HUDEP-2 (cell line): Measurements from ENCODE around the gene NPDC1.

ENCODE experiments used
- DNase-seq, 76 experiments: peaks; one replicate each; lab custom pipeline; 2025; ENCODE audit not compliant: unreplicated experiment in 76 of 76; lab: John Stamatoyannopoulos, UW

The NPDC1 gene

GRCh38 chr9:137057545-137057944 lies 11.6 kb upstream of the NPDC1 start:
- no peak for DNase-seq

- no peak for DNase-seq
Observed at GRCh38 chr9:137056739-137057415, 10.9 kb upstream of the NPDC1 start.

GRCh38 chr9:137055385-137056364 lies 9.7 kb upstream of the NPDC1 start:
- DNase-seq = no peak

GRCh38 chr9:137054932-137055384 lies 9.0 kb upstream of the NPDC1 start:
- no peak for DNase-seq

- DNase-seq = no peak
Observed at GRCh38 chr9:137053944-137054931, 8.3 kb upstream of the NPDC1 start, which contains the start of gene ENTPD2. TSS of gene ENTPD2 (minus strand) at chr9:137054061. CDS start at chr9:137053997, 64 bp downstream.

- DNase-seq = no peak
Observed at GRCh38 chr9:137052998-137053943, 7.3 kb upstream of the NPDC1 start.

- no peak for DNase-seq
Observed at GRCh38 chr9:137052293-137052692, 6.3 kb upstream of the NPDC1 start.

- no peak for DNase-seq
Observed at GRCh38 chr9:137051145-137051724, 5.3 kb upstream of the NPDC1 start.

- no peak for DNase-seq
Observed at GRCh38 chr9:137050570-137050969, 4.6 kb upstream of the NPDC1 start.

- DNase-seq = peak in 51 of 76 experiments; percentile 5 to 66 (median 35)
Observed at GRCh38 chr9:137049544-137050449, 3.8 kb upstream of the NPDC1 start.

GRCh38 chr9:137048655-137049543 lies 2.9 kb upstream of the NPDC1 start:
- DNase-seq = no peak

GRCh38 chr9:137045294-137046087 lies 486 bp downstream of the NPDC1 start:
- DNase-seq = no peak

- no peak for DNase-seq
Observed at GRCh38 chr9:137044502-137045177, 1.3 kb downstream of the NPDC1 start.

- no peak for DNase-seq
Observed at GRCh38 chr9:137044037-137044436, 1.9 kb downstream of the NPDC1 start.
